HG02981 (cell line): ENCODE results near the gene FPGS.

ENCODE experiments used
- ATAC-seq: cut with Tn5 transposase; IDR thresholded peaks from one replicate; pipeline ENCODE4 v1.9.1; 2021; ENCODE audit warnings: mild to moderate bottlenecking, moderate library complexity; ENCODE audit not compliant: unreplicated experiment

FPGS gene

DNA sequence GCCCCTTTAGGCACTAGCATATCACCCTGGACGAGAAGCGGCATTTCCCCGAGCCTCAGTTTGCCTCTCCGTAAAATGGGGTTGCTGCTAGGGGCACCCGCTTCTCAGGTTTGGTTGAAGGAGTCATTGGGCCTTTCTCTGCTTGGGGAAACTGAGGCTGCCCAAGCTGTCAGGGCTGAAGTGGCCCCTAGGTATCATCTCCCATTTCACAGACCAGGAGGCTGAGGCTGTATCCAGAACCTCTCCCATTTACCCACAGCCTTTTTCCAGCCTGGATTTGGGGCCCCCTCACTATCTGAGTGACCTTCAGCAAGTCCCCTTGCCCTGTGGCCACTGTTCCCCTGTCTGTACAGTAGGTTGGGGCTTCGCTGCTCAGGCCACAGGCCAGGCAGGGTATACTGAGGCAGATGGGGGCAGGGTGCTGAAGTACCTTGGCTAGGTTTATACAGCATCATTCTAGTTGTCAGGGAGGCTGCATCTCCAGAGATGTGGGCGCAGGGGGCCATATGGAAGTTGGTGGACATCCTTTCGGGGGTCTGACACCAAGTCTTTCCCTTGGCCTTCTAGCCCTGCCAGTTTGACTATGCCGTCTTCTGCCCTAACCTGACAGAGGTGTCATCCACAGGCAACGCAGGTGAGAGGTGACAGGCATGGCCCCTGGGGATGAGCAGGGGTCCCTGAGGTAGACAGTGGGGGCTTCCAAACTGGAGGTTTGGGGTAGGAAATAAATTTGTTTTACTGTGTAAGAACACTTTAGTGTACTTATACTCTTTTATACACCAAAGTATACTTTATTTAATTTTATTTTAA lies 7.9 kb downstream of the FPGS start:
- ATAC-seq, result no peak

DNA sequence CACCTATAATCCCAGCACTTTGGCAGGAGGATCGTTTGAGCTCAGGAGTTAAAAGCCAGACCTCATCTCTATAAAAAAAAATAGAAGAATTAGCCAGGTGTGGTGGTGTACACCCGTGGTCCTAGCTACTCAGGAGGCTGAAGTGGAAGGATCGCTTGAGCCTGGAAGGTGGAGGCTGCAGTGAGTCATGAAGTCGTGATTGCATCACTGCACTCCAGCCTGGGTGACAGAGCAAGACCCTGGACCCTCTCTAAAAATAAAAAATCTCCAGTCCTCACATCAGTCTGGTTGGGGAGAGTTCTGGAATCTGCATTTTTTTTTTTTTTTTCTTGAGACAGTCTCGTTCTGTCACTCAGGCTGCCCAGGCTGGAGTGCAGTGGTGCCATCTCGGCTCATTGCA lies 9.3 kb downstream of the FPGS start:
- ATAC-seq, result no peak

DNA sequence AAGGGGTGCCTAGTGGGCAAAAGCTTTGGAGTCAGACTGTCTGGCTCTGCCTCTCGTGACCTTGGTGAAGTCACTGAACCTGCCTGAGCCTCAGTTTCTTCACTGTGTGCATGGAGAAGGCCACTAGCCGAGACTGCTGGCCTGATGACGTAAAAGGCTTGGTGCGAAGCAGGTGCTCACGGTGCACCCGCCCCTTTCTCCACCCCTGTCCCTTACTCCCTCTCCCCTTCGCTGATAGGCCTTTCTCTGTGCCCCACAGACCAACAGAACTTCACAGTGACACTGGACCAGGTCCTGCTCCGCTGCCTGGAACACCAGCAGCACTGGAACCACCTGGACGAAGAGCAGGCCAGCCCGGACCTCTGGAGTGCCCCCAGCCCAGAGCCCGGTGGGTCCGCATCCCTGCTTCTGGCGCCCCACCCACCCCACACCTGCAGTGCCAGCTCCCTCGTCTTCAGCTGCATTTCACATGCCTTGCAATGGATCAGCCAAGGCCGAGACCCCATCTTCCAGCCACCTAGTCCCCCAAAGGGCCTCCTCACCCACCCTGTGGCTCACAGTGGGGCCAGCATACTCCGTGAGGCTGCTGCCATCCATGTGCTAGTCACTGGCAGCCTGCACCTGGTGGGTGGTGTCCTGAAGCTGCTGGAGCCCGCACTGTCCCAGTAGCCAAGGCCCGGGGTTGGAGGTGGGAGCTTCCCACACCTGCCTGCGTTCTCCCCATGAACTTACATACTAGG lies 10.4 kb downstream of the FPGS start:
- no peak for ATAC-seq

DNA sequence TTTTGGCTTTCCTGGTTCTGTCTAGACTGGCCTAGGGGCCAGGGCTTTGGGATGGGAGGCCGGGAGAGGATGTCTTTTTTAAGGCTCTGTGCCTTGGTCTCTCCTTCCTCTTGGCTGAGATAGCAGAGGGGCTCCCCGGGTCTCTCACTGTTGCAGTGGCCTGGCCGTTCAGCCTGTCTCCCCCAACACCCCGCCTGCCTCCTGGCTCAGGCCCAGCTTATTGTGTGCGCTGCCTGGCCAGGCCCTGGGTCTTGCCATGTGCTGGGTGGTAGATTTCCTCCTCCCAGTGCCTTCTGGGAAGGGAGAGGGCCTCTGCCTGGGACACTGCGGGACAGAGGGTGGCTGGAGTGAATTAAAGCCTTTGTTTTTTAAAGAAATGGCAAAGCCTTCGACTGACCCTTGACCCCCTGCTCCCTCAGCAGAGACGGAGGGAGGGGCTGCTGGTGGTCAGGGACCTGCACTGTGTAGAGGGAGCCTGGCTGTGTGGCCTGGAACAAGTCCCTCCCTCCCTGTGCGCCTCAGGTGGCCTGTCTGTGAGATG lies 11.1 kb downstream of the FPGS start:
- ATAC-seq, result no peak

DNA sequence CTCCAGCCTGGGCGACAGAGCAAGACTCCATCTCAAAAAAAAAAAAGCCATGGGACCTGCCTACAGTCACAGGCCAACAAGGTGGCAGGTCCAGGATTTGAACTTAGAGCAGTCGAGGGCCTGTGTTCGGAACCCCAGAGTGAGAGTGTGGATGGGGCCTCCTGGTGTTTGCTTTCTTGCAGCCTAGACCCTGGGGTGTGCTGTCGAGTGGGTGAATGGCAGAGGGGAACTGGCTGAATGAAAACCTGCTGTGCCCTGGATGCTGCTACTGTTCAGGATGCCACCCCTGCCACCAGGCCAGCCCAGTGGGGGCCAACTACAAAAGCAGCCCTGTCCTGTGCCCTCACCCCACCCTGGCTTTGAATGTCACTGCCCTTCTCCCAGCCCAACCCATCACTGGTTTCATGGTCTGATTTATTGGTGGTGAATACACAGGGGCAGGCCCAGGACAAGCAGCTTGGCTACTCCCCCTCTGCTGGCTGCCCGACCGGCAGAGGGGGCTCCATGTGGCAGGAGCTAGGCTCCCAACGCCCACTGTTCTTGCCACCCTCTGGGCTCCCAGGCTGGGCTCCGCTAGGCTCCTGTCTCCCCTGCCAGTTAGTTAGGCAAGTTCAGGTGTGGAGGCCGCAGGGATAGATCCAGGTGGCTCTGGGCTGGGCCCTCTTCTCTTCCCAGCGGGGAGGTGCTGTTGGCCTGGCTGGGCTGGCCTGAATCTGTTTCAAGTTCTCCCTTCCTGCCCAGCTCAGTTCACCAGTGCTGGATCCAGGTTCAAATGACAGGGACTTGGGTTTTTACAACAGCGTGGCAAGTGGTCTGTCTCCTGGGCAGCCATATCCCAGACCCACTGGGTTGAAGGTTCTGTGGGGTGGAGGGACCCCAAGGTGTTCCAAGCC lies 12.2 kb downstream of the FPGS start:
- no peak for ATAC-seq

DNA sequence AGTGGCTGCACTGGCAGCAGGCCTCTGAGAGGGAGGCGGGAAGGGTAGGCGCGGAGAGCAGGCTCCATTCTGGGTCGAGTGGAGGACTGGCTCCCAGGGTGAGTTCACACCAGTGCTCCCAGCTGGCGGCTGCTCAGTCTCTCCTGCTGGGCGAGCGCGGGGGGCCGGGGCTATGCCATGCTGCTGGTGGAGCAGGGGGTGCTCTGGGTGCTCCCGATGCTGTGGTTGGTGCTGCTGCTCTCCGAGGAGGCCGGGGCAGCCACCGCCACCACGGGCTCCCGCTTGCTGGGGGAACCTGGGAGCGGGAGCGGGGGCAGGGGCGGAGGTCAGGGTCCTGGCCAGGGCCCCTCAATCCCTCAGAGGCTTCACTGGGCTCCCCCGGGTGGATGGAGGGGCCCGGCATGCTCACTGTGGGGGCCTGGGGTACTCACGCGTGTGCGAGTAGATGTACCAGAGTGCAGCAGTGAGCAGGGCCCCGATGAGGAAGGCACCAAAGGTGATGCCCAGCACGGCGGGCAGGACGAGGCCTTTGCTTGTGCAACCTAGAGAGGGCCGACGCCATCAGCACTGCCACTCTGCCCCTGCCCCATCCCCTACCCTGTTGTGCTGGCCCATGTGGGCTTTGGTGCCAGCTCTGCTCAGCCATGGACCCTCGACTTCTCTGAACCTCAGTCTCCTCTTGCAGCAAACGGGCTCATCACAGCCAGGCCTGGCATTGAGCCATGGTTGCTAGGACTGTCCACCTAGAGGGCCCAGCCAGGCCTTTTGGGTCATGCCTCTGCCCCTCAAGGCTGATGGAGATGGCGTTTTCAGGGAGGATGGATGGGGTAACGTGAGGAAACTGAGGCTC lies 13.1 kb downstream of the FPGS start:
- no peak for ATAC-seq

DNA sequence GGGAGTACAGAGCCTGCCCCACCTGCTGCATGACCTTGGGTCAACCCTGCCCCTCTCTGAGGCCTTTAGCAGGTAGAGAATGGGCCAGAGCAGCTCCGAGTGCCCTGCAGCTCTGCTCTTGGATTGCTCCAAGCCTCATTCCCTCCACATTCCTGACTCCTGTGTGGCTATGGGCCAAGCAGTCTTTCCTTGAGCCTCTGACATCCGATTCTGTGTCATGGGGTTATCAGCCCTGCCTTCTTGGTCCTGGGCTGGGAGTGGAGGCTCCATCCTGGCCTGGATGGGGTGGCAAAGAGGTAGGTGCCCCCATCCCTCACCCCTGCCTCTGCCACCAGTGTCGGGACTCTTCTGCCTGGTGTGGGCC lies 13.7 kb downstream of the FPGS start:
- no peak for ATAC-seq

DNA sequence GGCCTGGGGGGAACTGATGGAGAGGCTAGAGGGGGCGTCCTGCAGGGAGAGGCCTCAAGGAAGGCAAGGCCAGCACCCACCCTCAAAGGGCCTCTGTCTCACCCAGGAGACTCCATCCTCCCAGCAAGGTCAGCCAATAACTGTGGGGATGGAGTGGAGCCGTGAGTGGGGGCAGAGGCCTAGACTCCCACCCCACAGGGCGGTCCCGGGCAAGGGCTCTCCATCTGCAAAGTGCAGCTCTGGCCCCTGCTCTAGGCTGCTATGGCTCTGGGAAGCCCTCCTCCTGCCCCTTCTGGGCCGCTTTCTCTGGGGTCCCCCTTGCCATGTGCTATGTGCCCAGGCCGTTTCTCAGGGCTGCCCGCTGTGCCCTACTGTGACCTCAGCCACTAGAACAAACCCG lies 14.0 kb downstream of the FPGS start:
- no peak for ATAC-seq

DNA sequence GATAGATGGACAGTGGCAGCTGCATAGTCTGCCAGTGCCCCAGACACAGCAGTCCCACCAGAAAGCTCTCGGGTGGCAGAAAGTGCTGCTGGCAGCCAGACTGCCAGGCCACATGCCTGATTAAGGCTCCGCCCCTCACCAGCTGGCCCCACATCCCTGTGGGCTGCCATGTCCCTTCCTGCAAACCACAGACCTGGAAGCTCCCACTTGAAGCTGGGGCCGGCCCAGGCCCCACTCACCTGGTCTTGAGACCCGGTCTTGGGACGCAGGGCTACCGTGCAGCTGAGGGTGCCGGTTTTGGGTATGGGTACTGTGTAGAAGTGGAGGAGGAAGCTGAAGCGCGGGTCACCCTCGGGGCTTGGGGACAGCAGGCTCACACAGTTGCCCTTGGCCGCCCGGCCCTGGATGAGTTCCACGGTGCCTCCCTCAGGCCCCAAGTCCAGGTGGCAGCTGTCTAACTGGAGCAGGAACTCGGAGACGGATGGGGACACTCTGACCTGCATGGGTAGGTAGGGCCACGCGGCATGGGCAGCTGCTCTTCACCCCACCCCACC lies 15.3 kb downstream of the FPGS start:
- no peak for ATAC-seq

DNA sequence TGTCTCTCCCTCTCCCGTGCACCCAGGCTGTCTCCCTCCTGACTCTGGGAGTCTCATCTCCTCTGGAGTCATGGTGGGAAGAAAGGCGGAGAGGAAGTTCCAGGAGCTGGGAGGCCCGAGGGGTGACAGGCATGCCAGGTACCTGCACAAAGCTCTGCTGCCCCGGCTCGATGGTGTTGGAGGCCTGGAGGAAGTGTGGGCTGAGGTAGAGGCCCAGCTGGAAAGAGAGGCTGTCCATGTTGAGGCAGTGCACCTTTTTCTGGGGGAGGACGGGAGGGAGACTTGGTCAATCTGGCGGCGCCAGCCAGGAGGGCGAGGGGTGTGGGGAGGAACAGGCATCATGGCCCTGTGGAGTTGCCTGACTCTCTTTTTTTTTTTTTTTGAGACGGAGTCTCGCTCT lies 15.9 kb downstream of the FPGS start:
- no peak for ATAC-seq

DNA sequence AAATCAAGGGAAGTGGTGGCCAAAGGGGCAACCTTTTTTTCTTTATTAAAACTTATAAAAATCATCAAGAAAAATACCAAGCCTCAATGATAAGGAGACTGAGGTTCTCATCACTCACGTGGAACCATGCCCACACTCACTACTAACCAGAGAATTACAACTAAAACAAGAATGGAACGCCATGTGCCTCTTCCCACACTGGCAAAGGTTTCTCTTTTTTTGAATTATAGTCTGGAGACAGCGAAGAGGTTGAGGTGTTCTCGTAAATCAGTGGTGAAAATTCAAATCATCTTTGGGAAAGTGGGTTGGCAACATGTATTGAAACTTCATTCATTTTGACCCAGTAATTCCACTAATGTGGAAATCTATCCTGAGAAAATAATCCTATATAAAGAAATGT lies 19.4 kb downstream of the FPGS start:
- ATAC-seq, result no peak

DNA sequence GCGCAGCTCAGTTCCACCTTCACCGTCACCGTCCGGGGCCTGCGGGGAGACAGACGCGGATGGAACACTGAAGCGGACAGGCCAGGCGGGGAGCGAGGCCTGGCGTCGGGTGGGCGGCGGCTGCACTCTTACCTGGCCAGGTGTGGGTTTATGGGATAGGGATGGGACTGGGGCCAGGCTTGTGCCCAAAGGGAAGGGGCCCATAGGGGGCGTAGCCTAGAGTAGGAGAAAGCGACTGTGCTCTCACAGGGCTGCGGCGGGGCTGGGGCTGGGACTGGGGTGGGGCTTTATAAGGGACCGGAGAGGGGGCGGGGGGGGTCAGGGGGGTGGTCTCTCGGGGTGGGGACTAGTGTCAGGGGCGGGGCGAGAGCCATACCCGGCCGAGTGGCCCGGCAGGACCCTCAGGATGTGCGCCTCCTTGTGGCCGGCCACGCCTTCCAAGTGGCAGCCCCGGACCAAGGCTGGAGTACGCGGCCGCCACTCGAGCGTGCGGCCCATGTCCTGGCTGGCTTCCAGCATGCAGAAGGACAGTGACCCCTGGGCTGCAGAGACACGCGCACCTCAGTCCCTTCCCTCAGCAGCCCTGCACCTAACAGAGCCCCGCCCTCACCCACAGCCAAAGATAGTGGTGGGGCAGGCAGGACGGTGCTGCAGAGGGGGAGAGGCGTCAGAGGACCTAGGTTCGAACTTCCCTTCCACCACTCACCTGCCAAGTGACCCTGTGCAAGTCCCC lies 22.8 kb downstream of the FPGS start:
- ATAC-seq, result no peak

DNA sequence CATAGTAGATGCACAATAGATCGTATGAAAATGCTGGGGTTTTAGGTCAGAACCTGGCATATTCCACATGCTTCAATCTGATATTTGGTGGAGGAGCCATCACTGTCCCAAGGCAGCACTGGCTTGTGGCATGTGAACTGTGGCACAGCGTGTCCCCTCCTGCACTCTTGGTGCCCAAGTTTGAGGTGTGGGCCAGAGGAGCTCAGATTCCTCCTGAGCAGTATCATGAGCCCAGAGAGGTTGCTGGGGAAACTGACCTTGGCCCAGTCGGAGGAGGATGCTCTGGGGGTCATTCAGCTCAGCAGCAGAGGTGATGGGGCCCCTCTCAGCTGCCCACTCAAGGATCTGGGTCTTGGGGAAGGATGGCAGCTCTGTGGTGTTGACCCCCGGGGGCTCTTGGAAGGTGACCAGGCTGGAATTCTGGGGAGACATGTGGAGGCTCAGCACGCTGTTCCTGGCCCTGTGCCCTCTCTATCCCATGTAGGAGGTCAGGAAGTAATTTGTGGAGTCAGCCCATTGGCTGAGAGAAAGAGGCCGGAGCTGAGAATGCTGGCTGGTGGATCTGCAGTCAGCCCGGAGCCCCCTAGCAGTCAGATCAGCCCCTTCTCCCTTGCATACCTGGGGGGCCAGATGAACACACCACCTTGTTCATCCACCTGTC lies 23.7 kb downstream of the FPGS start:
- no peak for ATAC-seq

DNA sequence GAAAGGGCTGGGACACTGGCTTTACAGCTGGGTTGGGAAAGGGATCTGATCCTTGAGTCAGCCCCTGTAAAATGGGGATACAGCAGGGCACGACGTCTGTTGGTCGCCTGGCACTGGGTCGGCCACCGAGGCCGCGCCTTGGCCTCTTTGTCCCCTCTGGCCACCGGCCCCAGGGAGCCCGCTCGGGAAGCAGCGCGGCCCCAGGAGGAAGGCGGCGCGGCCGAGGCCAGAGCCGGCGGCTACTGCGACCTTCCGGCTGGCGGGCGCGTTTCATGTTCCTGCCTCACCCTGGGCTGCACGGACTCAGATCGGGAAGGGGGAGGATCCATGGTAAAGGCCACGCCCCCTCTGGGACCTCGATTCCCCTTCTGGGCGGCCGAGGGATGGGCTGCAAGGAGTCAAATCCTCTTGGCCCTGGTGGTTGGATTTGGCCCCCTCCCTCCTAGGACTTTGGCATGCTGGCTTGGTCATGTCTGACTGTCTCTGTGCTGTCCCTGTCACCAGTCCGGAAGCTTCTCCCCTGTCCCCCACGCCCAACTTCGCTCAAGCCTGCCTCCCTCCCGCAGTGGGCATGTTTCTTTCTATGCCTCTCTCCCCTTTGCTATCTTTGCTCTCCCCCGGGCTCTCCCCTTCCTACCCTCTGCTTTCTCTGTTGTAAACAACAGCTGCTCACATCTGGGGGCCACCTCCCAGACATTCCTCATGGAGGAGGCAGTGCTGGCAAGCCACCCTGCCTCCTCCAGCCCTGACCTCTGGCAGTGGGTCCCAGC lies 25.8 kb downstream of the FPGS start:
- ATAC-seq, result no peak

DNA sequence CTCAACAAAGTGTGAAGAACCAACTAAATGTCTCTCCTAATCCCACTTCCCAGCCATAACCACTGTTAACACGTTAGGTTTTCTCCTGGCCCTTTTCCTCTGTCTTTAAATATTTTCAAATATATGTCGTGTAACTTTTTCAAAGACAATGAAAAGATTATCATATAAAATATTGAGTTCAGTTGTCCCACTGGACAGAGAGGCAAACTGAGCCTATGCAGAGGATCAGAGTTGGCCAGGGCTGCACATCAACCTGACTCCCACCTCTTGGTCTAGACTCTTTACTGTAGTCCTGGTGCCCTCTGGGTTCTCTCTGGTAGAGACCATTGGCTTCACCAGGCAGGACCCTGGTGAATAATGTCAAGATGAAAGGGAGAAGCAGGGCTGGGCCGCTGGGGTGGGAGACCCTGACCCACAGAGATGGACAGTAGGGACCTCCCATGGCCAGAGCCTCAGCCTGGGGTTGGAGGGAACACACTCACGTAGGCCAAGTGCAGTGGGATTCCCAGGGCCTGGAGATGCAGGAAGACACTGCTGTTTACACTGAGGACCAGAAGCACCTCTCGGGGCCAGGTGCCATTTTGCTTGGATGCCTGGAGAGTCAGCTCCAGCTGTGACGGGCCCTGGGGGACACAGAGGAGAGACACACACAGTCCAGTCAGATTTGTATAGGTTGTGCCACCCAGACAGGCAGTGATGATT lies 26.7 kb downstream of the FPGS start:
- no peak for ATAC-seq

DNA sequence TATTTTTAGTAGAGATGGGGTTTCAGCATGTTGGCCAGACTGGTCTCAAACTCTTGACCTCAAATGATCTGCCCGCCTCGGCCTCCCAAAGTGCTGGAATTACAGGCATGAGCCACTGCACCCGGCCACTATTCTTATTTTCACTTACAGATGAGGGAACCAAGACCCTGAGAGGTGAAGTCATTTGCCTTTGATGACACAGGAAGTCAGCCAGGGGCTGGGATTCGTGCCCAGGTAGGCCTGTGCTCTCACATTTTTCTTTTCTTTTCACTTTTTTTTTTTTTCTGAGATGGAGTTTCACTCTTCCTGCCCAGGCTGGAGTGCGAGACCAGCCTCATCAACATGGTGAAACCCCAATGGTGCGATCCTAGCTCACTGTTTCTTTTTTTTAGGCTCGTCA lies 29.6 kb downstream of the FPGS start:
- no peak for ATAC-seq

DNA sequence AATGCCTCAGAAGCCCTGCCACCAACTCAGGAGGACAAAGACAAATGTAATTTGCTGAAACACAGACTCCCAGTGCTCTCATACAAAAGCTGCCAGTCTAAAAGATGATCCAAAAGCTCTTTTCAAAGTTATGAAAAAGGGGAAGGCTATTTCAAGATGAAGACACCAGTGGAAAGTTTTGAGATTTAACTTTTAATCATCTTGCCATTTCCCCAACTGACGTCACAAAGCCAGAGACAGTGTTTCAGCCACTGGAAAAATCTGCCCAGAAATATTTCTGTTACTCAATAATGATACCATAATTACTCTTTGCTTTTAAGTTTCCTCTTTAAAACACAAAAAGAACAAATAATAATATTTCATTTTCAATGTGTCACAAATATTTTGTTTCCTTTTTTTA lies 30.9 kb downstream of the FPGS start:
- ATAC-seq, result no peak
